GM19372 (cell line): ENCODE measurements around the gene HCLS1.

Experiments used
- ATAC-seq: cut with Tn5 transposase; IDR thresholded peaks from one replicate; pipeline ENCODE4 v1.9.1; 2021; ENCODE audit warnings: mild to moderate bottlenecking, low read depth, moderate library complexity; ENCODE audit not compliant: unreplicated experiment

The HCLS1 gene

DNA sequence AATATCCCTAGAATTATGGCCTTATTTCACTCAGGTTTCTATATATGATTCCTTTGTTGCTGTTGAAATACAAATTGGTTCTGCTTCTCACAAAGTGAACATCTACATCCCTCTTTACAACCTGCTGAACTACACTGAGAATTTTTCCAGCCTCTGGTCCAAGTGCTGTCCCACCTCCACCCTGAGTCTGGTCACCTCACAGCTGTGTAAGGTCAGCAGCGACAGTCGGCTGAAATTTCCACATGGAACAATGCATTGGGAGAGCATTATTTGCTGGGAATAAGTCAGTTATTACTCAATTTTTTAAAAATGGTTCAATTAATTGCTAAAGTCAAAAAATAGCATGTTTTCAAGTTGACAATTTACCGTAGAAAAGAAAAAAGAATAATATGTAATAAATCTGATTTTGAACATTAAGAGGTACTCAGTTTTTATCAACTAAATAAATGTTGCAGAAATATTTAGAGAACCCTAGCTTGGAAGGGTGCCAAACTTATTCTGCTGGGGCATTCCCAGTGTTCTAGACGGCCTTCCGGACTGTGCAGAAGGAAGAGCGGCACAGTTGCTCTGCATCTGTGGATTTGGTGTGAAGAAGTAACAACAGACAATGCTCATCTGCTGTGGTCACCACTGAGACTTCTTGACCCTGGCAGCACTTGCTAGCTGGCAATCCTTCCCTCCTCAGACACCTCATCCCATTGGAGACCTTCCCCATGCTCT is 1.8 kb downstream of the HCLS1 start:
- ATAC-seq = no peak

GRCh38 chr3:121654493-121655385 is 6.0 kb downstream of the HCLS1 start:
- ATAC-seq = peak; percentile 57

GRCh38 chr3:121651684-121652083 is 9.0 kb downstream of the HCLS1 start:
- ATAC-seq = no peak

GRCh38 chr3:121649645-121650044 is 11.1 kb downstream of the HCLS1 start:
- no peak for ATAC-seq

- ATAC-seq = no peak
Observed at GRCh38 chr3:121648219-121648958, 12.3 kb downstream of the HCLS1 start.

- ATAC-seq = no peak
Observed at GRCh38 chr3:121645054-121645453, 15.6 kb downstream of the HCLS1 start.

- no peak for ATAC-seq
Observed at GRCh38 chr3:121642601-121643314, 17.9 kb downstream of the HCLS1 start.

DNA sequence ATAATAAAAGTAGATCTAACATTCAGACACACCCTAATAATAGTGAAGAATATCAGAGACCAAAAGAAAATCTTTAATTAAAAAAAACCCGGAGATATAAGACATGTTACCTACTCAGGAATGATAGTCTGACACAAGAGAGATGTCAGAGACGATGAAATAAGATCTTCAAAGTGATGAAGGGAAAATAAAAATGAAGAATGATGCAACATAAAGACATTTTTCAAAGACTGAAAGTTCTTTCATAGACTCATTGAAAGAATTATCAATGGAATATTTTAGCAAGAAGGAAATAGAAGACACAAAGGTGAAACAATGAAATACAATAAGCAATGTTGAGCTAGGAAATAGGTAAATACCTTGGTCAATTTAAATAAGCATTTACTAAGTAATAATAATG is 19.6 kb downstream of the HCLS1 start:
- ATAC-seq = no peak

DNA sequence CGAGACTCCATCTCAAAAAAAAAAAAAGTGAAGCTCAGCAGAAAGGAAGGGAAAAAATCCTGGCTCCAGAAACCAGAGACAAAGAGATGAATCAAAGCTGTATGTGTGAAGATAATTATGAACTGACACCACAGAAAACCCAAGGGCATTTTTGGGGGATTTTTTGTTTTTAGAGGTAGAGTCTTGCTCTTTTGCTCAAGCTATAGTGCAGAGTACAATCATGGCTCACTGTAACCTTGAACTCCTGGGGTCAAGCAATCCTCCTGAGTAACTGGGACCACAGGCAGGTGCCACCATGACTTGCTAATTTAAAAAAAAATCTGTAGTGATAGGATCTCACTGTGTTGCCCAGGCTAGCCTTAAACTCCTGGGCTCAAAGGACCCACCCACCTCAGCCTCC is 22.8 kb downstream of the HCLS1 start:
- no peak for ATAC-seq

GRCh38 chr3:121630355-121630754 is 30.3 kb downstream of the HCLS1 start:
- ATAC-seq = no peak

DNA sequence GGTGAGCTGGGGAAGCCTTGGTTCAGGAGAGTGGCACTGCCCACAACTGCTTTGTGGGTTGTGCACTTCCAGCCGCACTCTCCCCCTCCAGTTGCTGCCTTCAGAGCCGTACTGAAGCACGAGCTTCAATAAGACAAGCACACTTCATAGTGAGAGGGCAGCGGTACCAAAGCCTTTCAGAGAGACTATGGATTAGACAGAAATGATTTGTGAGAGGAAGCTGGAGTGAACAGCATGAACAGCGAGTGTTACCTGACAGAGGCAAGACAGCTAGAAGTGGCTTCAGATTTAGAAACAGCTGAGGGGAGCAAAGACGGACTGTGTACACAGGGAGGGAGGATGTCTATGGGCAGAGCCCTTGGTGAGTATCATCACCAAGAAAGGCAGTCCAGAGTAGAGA is 31.1 kb downstream of the HCLS1 start:
- no peak for ATAC-seq

GRCh38 chr3:121627622-121628021 is 33.1 kb downstream of the HCLS1 start:
- ATAC-seq = no peak

DNA sequence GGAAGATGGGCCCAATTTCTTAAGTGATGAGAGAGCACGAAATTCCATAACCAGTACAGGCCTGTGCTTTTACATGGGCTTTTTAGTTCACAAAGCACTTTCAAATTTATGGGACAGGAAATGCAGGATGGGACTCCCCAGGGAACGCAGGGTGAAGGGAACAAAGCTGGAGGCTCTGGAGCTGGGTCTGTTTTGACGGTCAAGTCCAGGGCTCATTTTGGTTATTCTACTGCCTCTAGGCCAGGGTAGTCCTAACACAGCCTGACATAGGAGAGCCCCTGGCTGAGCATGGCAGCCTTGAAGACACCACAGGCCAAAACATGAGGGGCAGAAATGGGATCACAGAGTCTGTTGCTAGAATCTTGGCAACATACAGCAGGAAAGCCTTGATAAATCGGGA is 33.5 kb downstream of the HCLS1 start:
- no peak for ATAC-seq

GRCh38 chr3:121626495-121626894 is 34.2 kb downstream of the HCLS1 start:
- no peak for ATAC-seq

DNA sequence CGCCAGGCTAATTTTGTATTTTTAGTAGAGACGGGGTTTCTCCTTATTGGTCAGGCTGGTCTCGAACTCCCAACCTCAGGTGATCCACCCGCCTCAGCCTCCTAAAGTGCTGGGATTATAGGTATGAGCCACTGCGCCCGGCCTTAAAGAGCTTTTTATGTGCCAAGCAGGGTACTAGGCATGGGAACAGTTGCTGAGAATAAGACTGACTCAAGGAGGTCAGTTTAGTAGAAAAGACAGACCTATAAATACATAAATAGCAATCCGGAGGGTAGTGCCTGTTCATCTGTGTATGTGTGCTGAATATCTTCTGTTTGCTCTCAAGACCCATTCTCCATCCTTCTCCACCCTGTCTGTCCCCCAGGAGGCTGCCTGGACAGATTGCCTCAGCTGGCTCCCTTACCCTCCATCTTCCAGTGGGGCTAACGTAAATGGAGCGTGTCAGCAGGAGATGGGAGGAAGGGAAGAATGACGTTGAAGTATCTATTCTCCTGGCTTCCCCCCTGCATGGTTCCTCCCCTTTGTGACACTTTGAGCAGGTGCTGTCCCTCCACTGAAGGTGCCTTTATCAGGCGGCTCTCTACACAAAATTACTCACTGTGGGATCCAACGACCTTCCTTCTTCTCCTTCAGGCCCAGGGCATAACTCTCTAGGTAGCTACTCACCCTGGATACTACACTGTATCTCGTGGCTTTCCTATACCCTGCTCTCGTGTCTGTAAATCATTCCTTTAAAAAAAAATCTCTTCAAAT is 36.4 kb downstream of the HCLS1 start:
- no peak for ATAC-seq

GRCh38 chr3:121621491-121621890 is 39.2 kb downstream of the HCLS1 start:
- no peak for ATAC-seq

DNA sequence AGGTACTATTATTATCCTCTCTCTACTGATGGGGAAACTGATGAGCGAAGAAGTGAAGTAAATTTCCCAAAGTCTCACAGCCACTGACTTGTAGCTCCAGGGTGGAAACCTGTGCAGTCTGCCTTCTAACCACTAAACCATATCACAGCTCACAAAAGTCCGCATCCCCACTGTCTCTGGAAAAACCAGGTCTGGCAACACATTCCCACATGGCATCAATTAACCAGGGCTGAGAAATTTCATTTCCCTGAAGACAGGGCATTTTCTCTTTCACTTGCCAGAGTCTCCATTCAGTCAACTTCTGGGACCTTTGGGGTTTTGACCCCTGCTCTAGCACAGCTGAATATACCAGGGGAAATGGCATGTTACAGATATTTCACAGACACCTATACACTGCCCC is 41.0 kb downstream of the HCLS1 start:
- no peak for ATAC-seq

- ATAC-seq = no peak
Observed at GRCh38 chr3:121606106-121606505, 54.6 kb downstream of the HCLS1 start.

DNA sequence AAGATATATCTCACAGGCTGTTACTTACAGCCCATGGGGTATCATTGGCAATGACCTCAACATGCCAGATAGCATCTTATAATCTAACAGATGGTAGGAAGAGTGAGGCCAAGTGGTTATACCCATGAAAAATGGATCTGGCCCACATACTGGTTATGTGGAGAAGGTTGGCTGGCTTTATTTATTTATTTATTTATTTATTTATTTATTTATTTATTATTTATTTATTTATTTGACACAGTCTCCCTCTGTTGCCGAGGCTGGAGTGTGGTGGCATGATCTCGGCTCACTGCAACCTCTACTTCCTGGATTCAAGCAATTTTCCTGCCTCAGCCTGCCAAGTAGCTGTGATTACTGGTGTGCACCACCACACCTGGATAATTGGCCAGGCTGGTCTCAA is 55.9 kb downstream of the HCLS1 start:
- ATAC-seq = no peak
